GM12873 (cell line): ENCODE data around the gene SLC9A9.

Experiments used
- CTCF ChIP-seq: IDR thresholded peaks from 2 replicates; pipeline ENCODE4 v1.5.1; 2012; ENCODE audit warnings: low read depth, mild to moderate bottlenecking, moderate library complexity, low read length, control low read depth; ENCODE audit not compliant: insufficient read depth; ENCODE audit errors: missing control alignments

SLC9A9 gene

GRCh38 chr3:143839980-143840379 lies 8.3 kb downstream of the SLC9A9 start:
- no peak for TF ChIP-seq CTCF

- TF ChIP-seq CTCF: no peak
Measured at GRCh38 chr3:143837076-143837475, 11.2 kb downstream of the SLC9A9 start.

- no peak for TF ChIP-seq CTCF
Measured at GRCh38 chr3:143835312-143835711, 13.0 kb downstream of the SLC9A9 start.

GRCh38 chr3:143832433-143832832 lies 15.8 kb downstream of the SLC9A9 start:
- TF ChIP-seq CTCF: no peak

- no peak for TF ChIP-seq CTCF
Measured at GRCh38 chr3:143831994-143832393, 16.3 kb downstream of the SLC9A9 start.

GRCh38 chr3:143831208-143831607 lies 17.1 kb downstream of the SLC9A9 start:
- TF ChIP-seq CTCF: no peak

- no peak for TF ChIP-seq CTCF
Measured at GRCh38 chr3:143830786-143831185, 17.5 kb downstream of the SLC9A9 start.
